NT2/D1 (cell line): Measurements from ENCODE around the gene PCNA.

Source experiments
- YY1 ChIP-seq: IDR thresholded peaks from 2 replicates; pipeline ENCODE4 v1.6.1; 2011; ENCODE audit not compliant: insufficient read length, insufficient read depth
- ZNF274 ChIP-seq: IDR thresholded peaks from 2 replicates; pipeline ENCODE4 v1.6.1; 2011; ENCODE audit warnings: mild to moderate bottlenecking, low read depth, low read length

DNA sequence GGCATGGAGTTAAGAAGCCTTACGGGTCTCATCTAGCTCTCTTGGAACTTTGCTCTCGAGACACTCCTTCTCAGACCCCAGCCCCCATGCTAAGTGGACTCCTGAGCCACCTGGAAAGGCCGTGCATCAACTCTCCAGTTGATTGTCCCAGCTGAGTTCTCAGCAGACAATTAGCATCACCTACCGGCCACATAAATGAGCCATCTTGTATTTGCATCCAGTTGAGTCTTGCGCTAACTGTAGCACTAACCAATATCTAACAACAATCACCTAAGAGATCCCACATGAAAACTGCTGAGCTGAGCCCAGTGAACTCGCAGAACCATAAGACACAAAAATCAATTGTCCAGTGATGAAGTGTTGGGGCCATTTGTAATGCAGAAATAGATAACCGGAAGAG, 49.7 kb downstream of the PCNA start:
- TF ChIP-seq ZNF274, result no peak
- TF ChIP-seq YY1, result no peak
